Measurements from ENCODE around the gene PARD3B.
A peak's percentile ranks its signal among the peaks of the same experiment; 100 is the strongest.

The PARD3B gene

GRCh38 chr2:204853905-204854304 lies 308.6 kb downstream of the PARD3B start:
- no peak for DNase-seq

- no peak for DNase-seq
Measured at GRCh38 chr2:204860274-204860673, 315.0 kb downstream of the PARD3B start.

GRCh38 chr2:204862809-204863208 lies 317.5 kb downstream of the PARD3B start:
- no peak for DNase-seq

GRCh38 chr2:204863336-204863735 lies 318.1 kb downstream of the PARD3B start:
- DNase-seq = no peak

DNA sequence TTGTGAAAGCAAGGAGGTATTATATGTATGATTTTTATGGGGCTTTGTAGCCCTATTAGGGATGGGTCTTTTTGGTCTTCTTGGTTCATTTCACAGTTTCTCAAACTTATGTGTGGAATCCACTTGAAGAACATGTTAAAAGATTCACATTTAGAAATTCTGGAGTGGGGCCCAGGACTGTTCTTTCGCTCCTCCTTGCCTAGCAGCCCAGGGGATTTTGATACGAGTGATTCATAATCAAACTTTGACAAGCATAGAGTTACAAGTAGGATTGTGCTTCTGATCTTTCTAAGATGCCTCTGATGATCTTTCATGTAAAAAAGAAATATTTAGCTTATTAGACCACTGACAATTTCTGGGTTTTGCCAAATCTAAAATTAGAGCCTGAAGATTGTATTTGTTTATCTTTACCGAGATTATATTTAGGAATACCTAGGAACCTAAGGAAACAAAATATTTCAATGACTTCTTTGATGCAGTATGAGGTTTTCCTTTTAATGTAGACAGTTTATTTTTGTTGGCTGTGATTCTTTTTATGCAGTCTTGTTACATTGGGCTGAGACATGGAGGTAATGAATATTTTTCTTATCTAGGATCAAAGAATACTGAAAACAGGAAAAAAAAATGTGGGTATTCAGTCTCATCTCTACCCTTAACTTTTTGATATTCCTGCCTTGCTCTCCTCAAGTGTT lies 324.0 kb downstream of the PARD3B start:
- DNase-seq = no peak

- DNase-seq = no peak
Measured at GRCh38 chr2:204870053-204870452, 324.8 kb downstream of the PARD3B start.

DNA sequence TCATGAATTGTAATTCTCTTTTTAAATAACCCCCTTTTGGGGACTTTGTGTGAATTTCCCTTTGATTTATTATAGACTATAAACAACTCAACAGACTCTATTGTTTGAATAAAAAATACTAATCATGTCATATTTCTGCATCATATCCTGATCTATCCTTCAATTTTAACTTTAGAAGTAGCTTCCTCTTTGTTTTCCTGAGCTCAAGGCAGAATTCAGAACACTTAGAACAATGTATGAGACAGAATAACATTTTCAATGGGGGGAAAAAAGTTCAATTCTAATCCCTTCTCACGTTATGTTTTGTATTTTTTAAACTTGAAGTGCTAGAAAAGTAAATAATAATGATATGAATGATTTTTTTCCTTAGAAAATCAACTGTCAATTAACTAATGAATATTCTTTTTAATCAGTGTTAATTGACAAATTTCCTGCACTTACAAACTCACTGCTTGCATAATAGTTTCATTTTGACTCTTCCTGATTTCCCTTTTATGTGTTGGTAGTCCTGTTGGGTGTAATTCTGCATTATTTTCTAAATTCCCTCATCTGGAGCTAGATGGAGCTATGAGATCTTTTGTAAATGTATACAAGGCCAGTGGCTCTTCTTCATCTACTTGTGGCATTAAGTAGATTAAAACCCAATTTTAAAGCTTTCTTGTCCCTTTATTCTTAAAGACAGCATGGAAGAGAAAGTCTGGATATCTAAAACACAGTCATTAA lies 326.1 kb downstream of the PARD3B start:
- peak; percentile 21 for DNase-seq

DNA sequence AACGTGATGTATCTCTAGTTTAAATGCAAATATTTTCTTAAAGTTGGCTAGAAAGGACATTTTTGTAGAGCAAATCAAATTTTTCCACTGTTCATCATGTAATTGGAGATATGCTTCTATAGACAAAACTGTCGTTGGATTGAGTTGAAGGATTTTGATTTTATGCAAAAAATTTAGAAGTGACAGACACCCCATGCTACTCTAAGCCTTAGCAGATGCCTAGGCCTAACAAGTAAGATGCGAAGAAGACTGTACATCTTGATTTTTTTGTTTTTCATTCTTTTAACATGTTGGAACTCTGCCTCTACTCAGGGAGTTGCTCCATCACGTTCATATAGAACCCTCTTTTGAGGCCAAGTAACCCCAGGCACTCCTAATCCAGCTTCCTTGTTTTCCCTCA lies 331.0 kb downstream of the PARD3B start:
- DNase-seq = no peak

GRCh38 chr2:204877691-204878090 lies 332.4 kb downstream of the PARD3B start:
- no peak for DNase-seq

- DNase-seq = no peak
Measured at GRCh38 chr2:204880928-204881327, 335.7 kb downstream of the PARD3B start.

- no peak for DNase-seq
Measured at GRCh38 chr2:204881655-204882054, 336.4 kb downstream of the PARD3B start.

DNA sequence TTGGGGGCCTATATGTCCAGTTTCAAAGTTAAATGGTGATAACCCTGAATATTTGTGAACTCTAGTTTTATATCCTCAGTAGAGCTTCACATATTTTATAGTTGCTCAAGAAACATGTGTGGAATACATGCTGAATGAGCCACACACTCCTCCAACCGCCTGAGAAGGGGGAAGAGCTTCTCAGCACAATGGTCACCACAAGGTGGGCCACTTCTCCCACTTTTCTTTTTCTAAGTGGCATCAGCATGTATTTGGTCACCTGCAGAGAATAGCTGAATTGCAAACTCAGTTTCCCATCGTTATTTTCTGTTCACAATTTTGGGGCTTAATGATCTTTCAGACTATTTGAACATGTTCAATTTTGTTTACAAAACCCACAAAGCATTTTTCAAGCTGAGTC lies 340.5 kb downstream of the PARD3B start:
- DNase-seq = no peak

DNA sequence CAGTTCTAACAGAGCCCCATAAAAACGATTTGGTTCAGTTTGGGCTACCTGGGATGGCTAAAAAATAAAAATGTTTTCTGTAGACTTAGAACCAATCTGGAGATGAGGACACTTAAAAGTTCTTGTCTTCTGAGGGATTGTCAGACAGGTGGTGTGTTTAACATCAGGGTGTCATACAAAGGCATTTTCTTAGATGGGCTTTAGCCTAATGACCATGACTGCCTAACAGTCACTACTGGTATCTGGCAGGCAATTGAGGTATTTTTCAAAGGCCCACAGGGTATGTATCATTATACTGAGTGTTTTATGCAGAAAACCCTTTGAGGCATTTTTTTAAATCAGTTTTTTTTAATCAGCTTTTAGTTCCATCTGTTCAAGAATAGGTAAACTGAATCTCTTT lies 341.4 kb downstream of the PARD3B start:
- no peak for DNase-seq

DNA sequence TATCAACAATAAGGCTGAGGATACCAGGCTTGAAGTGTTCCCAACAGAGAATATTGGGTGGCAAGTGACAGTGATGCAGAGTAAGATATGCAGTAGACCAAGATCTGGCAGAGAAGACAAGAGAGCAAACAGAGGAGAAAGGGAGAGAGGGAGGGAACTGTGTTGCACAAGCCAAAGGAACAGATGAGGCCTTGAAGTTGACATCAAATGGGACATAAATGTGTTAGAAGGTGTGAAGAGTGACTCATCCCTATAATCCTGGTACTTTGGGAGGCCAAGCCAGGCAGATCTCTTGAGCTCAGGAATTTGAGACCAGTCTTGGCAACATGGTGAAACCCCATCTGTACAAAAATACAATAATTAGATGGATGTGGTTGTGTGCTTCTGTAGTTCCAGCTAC lies 342.9 kb downstream of the PARD3B start:
- no peak for DNase-seq

- no peak for DNase-seq
Measured at GRCh38 chr2:204890680-204891079, 345.4 kb downstream of the PARD3B start.

- no peak for DNase-seq
Measured at GRCh38 chr2:204891739-204892138, 346.5 kb downstream of the PARD3B start.

GRCh38 chr2:204892506-204893255 lies 347.4 kb downstream of the PARD3B start:
- DNase-seq = no peak

GRCh38 chr2:204896146-204896545 lies 350.9 kb downstream of the PARD3B start:
- no peak for DNase-seq

GRCh38 chr2:204897561-204897960 lies 352.3 kb downstream of the PARD3B start:
- DNase-seq = no peak

GRCh38 chr2:204898928-204899640 lies 353.8 kb downstream of the PARD3B start:
- DNase-seq = no peak

GRCh38 chr2:204899983-204900382 lies 354.7 kb downstream of the PARD3B start:
- no peak for DNase-seq

GRCh38 chr2:204900487-204900886 lies 355.2 kb downstream of the PARD3B start:
- no peak for DNase-seq

- no peak for DNase-seq
Measured at GRCh38 chr2:204900910-204901309, 355.6 kb downstream of the PARD3B start.

All from NCI-H526 treated with DMSO at 0.1 percent for 48 hours (cell line).